KMS-11 (cell line): ENCODE measurements around the gene KLF13.

Source experiments
- H2AFZ ChIP-seq: fragments of 200-600 bp; sonication (generic); 2 replicates; pipeline ENCODE4 v1.6.1; 2016; ENCODE audit warnings: antibody characterized with exemption, mixed run types, low read depth
- H3K27ac ChIP-seq: fragments of 200-600 bp; sonication (generic); 2 replicates; pipeline ENCODE4 v1.6.1; 2016; ENCODE audit warnings: mild to moderate bottlenecking, mixed run types
- H3K27me3 ChIP-seq: fragments of 200-600 bp; sonication (generic); 2 replicates; pipeline ENCODE4 v1.6.1; 2017; ENCODE audit warnings: mild to moderate bottlenecking, low read depth, mixed run types, moderate library complexity; ENCODE audit not compliant: insufficient read depth
- H3K36me3 ChIP-seq: fragments of 200-600 bp; sonication (generic); 2 replicates; pipeline ENCODE4 v1.6.1; 2017; ENCODE audit warnings: mild to moderate bottlenecking, mixed run types; ENCODE audit not compliant: insufficient read depth
- H3K4me1 ChIP-seq: fragments of 200-600 bp; sonication (generic); 2 replicates; pipeline ENCODE4 v1.6.1; 2016; ENCODE audit warnings: mild to moderate bottlenecking, low read depth, mixed run types; ENCODE audit not compliant: poor library complexity, severe bottlenecking
- H3K4me2 ChIP-seq: fragments of 200-600 bp; sonication (generic); 2 replicates; pipeline ENCODE4 v1.7.0; 2016; ENCODE audit warnings: mild to moderate bottlenecking, mixed run types
- H3K4me3 ChIP-seq: fragments of 200-600 bp; sonication (generic); IDR thresholded peaks from 2 replicates; pipeline ENCODE4 v1.6.1; 2017; ENCODE audit warnings: low read depth, low read length, mixed read lengths; ENCODE audit not compliant: insufficient read depth
- H3K79me2 ChIP-seq: fragments of 200-600 bp; sonication (generic); 2 replicates; pipeline ENCODE4 v1.6.1; 2016; ENCODE audit warnings: low read depth, mixed run types; ENCODE audit not compliant: insufficient read depth
- H3K9ac ChIP-seq: fragments of 200-600 bp; sonication (generic); 2 replicates; pipeline ENCODE4 v1.6.1; 2016; ENCODE audit warnings: mild to moderate bottlenecking, mixed run types
- H4K20me1 ChIP-seq: fragments of 200-600 bp; sonication (generic); 2 replicates; pipeline ENCODE4 v1.6.1; 2016; ENCODE audit warnings: mild to moderate bottlenecking, mixed run types; ENCODE audit not compliant: insufficient read depth
- TF ChIP-seq, protein P1 (sequence below): fragments of 200-600 bp; sonication (generic); conservative IDR thresholded peaks from 2 replicates; pipeline ENCODE4 v1.6.1; 2017; ENCODE audit warnings: low read depth, mild to moderate bottlenecking, antibody characterized with exemption, low read length, moderate library complexity, mixed read lengths

Gene KLF13

DNA sequence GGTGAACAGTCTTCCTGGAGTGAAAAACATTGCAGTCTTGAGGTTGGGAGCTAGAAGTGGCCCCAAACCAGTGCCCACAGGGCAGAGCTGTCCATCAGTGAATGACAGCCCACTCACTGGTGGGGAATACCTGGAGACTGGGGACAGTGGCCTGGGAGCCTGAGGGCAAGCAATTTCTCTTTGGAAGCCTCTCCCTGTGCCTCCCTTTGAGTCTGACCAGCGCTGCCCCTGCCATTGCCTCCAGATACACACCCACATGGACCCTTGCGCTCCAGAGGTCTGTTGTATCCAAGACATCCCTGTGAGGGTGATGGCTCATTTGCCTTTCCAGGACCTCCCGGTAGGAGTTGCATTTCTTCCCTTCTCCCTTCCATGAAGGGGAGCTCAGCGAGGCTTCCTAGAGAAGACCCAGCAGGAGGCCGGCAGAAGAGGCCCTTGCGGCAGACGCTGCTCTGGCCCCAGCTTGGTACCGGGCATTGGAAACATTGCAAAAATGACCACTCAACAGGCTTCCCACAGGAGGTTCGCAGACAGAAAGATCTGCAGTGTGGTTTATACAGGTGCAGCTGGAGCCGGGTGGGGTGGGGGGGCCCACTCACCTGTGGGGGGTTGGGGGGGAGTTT, 38.5 kb downstream of the KLF13 start:
- peak overlapping the region; percentile 73; the same call in 1 of the 2 replicates for H3K9ac ChIP-seq

DNA sequence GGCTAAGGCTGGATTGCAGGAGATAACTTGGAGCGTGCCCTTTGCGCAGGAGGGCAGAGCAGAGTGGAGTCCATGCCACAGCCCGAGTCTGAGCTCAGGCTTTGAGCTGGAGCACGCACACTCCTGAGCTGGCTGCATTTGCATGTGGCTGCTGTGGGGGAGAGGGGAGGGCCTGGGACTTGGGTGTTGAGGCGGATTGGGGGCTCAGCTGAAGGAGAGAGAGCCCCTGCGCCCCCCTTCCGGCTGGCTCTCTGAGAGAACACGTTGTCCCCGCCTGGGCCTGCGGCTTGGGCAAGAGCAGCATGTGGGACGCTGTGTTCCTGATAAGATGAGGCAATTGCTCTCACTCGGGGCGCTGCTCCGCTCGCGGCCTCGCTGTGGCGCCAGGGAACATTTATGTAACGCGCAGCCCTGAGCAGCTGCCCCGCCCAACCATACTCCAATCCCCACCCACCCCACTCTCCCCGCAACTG, 39.1 kb downstream of the KLF13 start:
- H3K79me2 ChIP-seq, result peaks cover 97% of the 10 kb centered on the region
- H4K20me1 ChIP-seq, result peaks cover 8% of the 10 kb centered on the region; the same call in 1 of the 2 replicates
- H3K36me3 ChIP-seq, result no peaks in the 10 kb centered on the region
- H3K4me3 ChIP-seq, result no peak overlapping the region
- H3K4me1 ChIP-seq, result peaks cover 99% of the 10 kb centered on the region
- H3K4me2 ChIP-seq, result peak overlapping the region; percentile 60; the same call in 1 of the 2 replicates
- H3K27ac ChIP-seq, result peak overlapping the region; percentile 79
- no peaks in the 10 kb centered on the region for H3K27me3 ChIP-seq
- H2AFZ ChIP-seq, result no peak overlapping the region
- H3K9ac ChIP-seq, result peak overlapping the region; percentile 73; the same call in 1 of the 2 replicates
- TF ChIP-seq, protein P1, sequence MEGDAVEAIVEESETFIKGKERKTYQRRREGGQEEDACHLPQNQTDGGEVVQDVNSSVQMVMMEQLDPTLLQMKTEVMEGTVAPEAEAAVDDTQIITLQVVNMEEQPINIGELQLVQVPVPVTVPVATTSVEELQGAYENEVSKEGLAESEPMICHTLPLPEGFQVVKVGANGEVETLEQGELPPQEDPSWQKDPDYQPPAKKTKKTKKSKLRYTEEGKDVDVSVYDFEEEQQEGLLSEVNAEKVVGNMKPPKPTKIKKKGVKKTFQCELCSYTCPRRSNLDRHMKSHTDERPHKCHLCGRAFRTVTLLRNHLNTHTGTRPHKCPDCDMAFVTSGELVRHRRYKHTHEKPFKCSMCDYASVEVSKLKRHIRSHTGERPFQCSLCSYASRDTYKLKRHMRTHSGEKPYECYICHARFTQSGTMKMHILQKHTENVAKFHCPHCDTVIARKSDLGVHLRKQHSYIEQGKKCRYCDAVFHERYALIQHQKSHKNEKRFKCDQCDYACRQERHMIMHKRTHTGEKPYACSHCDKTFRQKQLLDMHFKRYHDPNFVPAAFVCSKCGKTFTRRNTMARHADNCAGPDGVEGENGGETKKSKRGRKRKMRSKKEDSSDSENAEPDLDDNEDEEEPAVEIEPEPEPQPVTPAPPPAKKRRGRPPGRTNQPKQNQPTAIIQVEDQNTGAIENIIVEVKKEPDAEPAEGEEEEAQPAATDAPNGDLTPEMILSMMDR, result no peak

More for the DNA sequence above, 38.5 kb downstream of the KLF13 start:
- Histone ChIP-seq H4K20me1 (peaks cover 8% of the 10 kb centered on the region; the same call in 1 of the 2 replicates), H3K4me1 (peaks cover 99% of the 10 kb centered on the region), H3K4me3 (no peak overlapping the region), H3K79me2 (peaks cover 97% of the 10 kb centered on the region), H3K4me2 (peak overlapping the region; percentile 73), H3K36me3 (no peaks in the 10 kb centered on the region), H2AFZ (no peak overlapping the region), H3K27ac (peak overlapping the region; percentile 79), H3K27me3 (no peaks in the 10 kb centered on the region)
- TF ChIP-seq, protein P1, result no peak

DNA sequence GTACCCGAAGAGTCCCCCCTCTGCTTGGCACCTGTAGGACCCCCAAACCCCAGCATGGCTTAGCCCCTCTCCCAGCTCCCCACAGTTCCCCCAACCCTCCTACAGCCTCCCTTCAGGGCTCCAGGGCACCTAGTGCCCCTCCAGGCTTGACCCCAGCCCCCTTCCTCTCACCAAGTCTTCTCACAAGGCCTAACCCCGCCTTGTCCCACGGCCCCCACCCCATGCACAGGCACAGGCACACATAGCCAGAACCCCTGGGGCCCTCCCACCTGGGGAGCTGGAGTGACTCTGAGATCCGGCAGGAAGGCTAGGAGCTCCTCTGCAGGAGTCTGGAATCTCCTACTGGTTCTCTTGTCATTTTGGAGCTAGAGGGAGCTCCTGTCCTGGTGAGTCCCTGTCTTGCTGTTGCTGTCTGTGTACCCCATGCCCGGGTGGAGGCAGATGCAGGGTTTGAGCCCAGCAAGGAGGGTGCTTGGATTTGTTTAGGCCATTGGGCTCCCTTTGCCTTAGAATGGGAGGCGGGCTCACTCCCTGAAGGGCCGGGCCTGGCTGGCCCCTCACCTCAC, 39.6 kb downstream of the KLF13 start:
- peaks cover 97% of the 10 kb centered on the region for H3K79me2 ChIP-seq
- peak overlapping the region; percentile 79; the same call in 1 of the 2 replicates for H3K27ac ChIP-seq
- H4K20me1 ChIP-seq, result peaks cover 8% of the 10 kb centered on the region; the same call in 1 of the 2 replicates
- H3K9ac ChIP-seq, result peak overlapping the region; percentile 11; the same call in 1 of the 2 replicates
- no peaks in the 10 kb centered on the region for H3K27me3 ChIP-seq
- H3K36me3 ChIP-seq, result no peaks in the 10 kb centered on the region
- no peak overlapping the region for H2AFZ ChIP-seq
- TF ChIP-seq, protein P1, result no peak
- peak overlapping the region; percentile 60 for H3K4me2 ChIP-seq
- H3K4me3 ChIP-seq, result no peak overlapping the region
- peaks cover 93% of the 10 kb centered on the region for H3K4me1 ChIP-seq

DNA sequence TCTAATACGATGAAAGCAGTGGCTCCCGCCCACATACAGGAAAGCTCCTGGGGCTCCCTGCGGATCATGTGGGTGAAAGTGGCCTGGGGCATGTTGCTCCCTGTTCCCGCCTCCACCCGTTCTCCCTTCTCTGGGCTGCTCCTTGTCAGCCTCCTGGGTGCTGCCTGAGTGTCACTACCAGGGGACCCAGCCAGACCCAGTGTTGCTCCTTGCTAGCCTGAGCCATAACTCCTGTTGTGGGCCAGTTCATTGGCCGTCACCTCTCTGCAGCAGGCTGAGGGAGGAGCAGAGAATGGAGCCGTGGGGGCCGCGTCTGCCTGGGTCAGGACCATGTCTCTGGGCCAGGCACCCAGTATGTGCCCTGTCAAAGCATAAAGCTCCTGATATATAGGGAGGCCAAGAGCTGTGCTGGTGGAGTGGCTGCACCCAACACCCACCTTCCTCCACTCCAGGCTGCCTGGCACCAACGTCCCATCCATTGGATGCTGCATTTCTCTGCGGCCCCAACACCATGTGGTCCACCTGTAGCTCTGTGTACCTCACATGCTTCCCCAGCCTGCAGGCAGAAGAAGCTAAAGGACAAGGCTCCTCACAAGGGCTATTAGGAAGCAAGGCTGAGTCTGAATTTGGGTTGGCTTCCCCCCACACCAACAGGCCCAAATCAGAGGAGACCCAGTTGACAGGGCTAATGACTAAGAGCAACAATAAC, 40.5 kb downstream of the KLF13 start:
- Histone ChIP-seq H2AFZ (no peak overlapping the region), H3K4me3 (no peak overlapping the region), H3K79me2 (peaks cover 97% of the 10 kb centered on the region), H3K4me2 (peak overlapping the region; percentile 60; the same call in 1 of the 2 replicates), H3K9ac (no peak overlapping the region), H3K36me3 (no peaks in the 10 kb centered on the region), H3K27ac (peak overlapping the region; percentile 43; the same call in 1 of the 2 replicates), H4K20me1 (peaks cover 8% of the 10 kb centered on the region; the same call in 1 of the 2 replicates), H3K27me3 (no peaks in the 10 kb centered on the region), H3K4me1 (peaks cover 85% of the 10 kb centered on the region)
- TF ChIP-seq, protein P1, result no peak
